CD8-positive, alpha-beta memory T cell (primary cell): Measurements from ENCODE around the gene HNRNPLL. TPM values are rescaled to one million over a fixed set of nuclear protein-coding genes. Genes with fewer than 3 reads are reported as not detected.

Experiments used
- CTCF ChIA-PET: fragments of 350-600 bp; sonication (Branson Sonifier 250); formaldehyde crosslinking; loops from one replicate; lab custom pipeline; 2021; ENCODE audit warnings: antibody characterized with exemption; lab: Charles Lee
- POLR2A ChIA-PET: fragments of 350-600 bp; sonication (Branson Sonifier 250); formaldehyde crosslinking; loops from one replicate; lab custom pipeline; 2021; ENCODE audit warnings: antibody characterized with exemption; lab: Charles Lee
- DNase-seq, 5 donors: peaks; one replicate each; pipeline versions ENCODE4 v3.0.0 to v3.0.0-alpha.2; 2020 to 2022; ENCODE audit warnings: mixed read lengths in 1 of 5
- H3K27ac ChIP-seq: one replicate; pipeline ENCODE4 v1.7.0; 2013; ENCODE audit warnings: low read depth, mild to moderate bottlenecking, low read length, moderate library complexity
- H3K27me3 ChIP-seq: 2 replicates; pipeline ENCODE4 v1.7.0; 2013; ENCODE audit warnings: low read length, mild to moderate bottlenecking; ENCODE audit not compliant: insufficient read depth, poor library complexity, severe bottlenecking
- H3K36me3 ChIP-seq: 2 replicates; pipeline ENCODE4 v1.7.0; 2013; ENCODE audit warnings: mild to moderate bottlenecking, low read length, moderate library complexity; ENCODE audit not compliant: insufficient read depth
- H3K4me1 ChIP-seq: 2 replicates; pipeline ENCODE4 v1.7.0; 2013; ENCODE audit warnings: mild to moderate bottlenecking, low read length, moderate library complexity; ENCODE audit not compliant: insufficient read depth
- H3K4me3 ChIP-seq: 2 replicates; pipeline ENCODE4 v1.7.0; 2013; ENCODE audit warnings: mild to moderate bottlenecking, low read length
- H3K9me3 ChIP-seq: 2 replicates; pipeline ENCODE4 v1.7.0; 2013; ENCODE audit warnings: mild to moderate bottlenecking, low read length
- H3K27ac Mint-ChIP-seq, 8 donors: one replicate each; pipeline ENCODE4 v1.8.0; 2020 to 2021; ENCODE audit warnings: mixed read lengths in 8 of 8, mild to moderate bottlenecking in 6 of 8, inconsistent platforms in 3 of 8, moderate library complexity in 3 of 8
- H3K27me3 Mint-ChIP-seq, 2 donors: one replicate each; pipeline ENCODE4 v1.8.0; 2020 to 2021; ENCODE audit warnings: mixed read lengths in 2 of 2, mild to moderate bottlenecking in 1 of 2, moderate library complexity in 1 of 2
- H3K36me3 Mint-ChIP-seq, 3 donors: one replicate each; pipeline ENCODE4 v1.8.0; 2020 to 2021; ENCODE audit warnings: mixed read lengths in 3 of 3, inconsistent platforms in 1 of 3, mild to moderate bottlenecking in 1 of 3
- H3K4me1 Mint-ChIP-seq, 3 donors: one replicate each; pipeline ENCODE4 v1.8.0; 2020 to 2021; ENCODE audit warnings: mixed read lengths in 3 of 3, inconsistent platforms in 1 of 3, mild to moderate bottlenecking in 1 of 3
- H3K4me3 Mint-ChIP-seq, 7 donors: one replicate each; pipeline ENCODE4 v1.8.0; 2020 to 2021; ENCODE audit warnings: mixed read lengths in 7 of 7, mild to moderate bottlenecking in 6 of 7, moderate library complexity in 4 of 7, inconsistent platforms in 2 of 7
- H3K9me3 Mint-ChIP-seq, 5 donors: one replicate each; pipeline ENCODE4 v1.8.0; 2020 to 2022; ENCODE audit warnings: mixed read lengths in 5 of 5, mild to moderate bottlenecking in 3 of 5, moderate library complexity in 2 of 5, inconsistent platforms in 1 of 5
- polyA plus RNA-seq: library from polyadenylated mRNA; unstranded; fragments of 300-500 nt; fragmentation: Illumina TruSeq; gene quantifications from one replicate; pipeline ENCODE4 v1.2.3, GENCODE V29; 2021
- total RNA-seq, 2 experiments: library from RNA; stranded (reverse); gene quantifications; one replicate each; pipeline ENCODE4 v1.2.3, GENCODE V29; 2021

HNRNPLL gene
- total and polyA plus RNA-seq, 3 experiments from 2014 or later: 65.4 to 80.8 (median 77.4) TPM

DNA sequence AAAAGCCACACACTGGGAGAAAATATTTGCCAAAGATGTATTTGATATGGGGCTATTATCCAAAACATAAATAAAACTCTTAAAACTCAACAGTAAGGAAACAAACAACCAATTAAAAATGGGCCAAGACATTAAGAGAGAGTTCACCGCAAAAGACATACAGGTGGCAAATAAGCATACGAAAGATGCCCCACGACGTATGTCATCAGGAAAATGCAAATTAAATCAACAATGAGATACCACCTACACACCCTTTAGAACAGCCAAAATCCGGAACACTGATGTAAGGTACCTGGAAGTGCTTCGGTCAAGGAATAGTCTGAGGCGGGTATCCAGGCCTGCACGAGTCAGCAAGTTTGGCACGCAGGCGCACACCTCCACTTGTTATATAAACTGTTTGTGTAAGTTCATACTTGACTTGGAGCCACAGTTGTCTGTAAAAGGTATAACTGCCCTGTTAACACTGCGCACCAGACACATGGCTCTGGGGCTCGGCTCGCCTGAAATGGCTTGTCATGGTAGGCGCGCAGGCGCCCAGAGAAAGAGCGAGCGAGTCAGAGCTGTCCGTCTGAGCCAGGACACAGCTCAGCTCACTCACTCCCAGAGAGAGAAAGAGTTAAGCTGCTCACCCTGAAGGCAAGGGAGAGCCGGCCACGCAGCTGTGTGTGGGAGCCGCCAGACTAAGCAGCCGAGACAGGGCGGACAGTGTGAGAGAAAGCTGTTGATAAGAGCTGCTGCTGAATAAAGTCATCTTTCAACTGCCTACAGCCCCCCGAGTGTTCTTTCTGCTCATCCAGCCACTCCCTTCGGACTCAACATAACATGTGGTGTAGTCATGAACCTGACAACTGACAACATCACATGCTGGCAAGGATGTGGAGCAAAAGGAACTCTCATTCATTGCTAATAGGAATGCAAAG, 87.3 kb downstream of the HNRNPLL start:
- Histone ChIP-seq H3K9me3 (no peaks in the 10 kb centered on the region), H3K27ac (peak overlapping the region; percentile 62), H3K4me1 (no peaks in the 10 kb centered on the region), H3K36me3 (no peaks in the 10 kb centered on the region), H3K4me3 (no peak overlapping the region), H3K27me3 (no peaks in the 10 kb centered on the region)
- Mint-ChIP-seq H3K36me3 (no peaks in the 10 kb centered on the region), H3K4me1 (no peaks in the 10 kb centered on the region), H3K27ac (no peak overlapping the region), H3K27me3 (peaks cover 6 to 21% of the 10 kb centered on the region in 2 donors), H3K9me3 (no peaks in the 10 kb centered on the region), H3K4me3 (no peak overlapping the region)
- ChIA-PET POLR2A (no interaction called here), CTCF (no interaction called here)
- DNase-seq: no peak

DNA sequence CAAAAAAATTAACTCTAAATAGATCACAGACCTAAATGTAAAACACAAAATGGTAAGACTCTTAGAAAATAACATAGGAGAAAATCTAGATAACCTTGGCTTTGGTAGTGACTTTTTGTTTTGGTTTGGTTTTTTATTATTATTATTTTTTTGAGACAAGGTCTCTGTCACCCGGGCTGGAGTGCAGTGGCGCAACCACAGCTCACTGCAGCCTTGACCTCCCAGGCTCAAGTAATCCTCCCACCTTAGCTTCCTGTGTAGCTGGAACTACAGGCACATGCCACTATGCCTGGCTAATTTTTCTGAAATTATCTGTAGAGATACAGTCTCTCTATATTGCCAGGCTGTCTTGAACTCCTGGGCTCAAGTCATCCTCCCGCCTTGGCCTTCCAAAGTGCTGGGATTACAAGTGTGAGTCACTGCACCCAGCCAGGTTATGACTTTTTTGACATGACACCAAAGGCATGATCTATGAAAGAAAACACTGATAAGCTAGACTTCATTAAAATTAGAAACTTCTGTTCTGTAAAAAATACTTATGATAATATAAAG, 88.0 kb downstream of the HNRNPLL start:
- Histone ChIP-seq H3K9me3 (no peaks in the 10 kb centered on the region), H3K4me3 (no peak overlapping the region), H3K27ac (peak overlapping the region; percentile 62), H3K4me1 (no peaks in the 10 kb centered on the region), H3K27me3 (no peaks in the 10 kb centered on the region), H3K36me3 (no peaks in the 10 kb centered on the region)
- no peak overlapping the region for H3K27ac Mint-ChIP-seq
- ChIA-PET POLR2A (no interaction called here), CTCF (interaction anchor here (4.7 kb wide), 1 partner anchor 199 kb away, joined by 24 read pairs; no protein-coding TSS in a partner anchor)
- no peak overlapping the region for H3K4me3 Mint-ChIP-seq
- H3K9me3 Mint-ChIP-seq: no peaks in the 10 kb centered on the region
- H3K36me3 Mint-ChIP-seq: no peaks in the 10 kb centered on the region
- no peak for DNase-seq
- peaks cover 7 to 21% of the 10 kb centered on the region in 2 donors for H3K27me3 Mint-ChIP-seq
- H3K4me1 Mint-ChIP-seq: no peaks in the 10 kb centered on the region

- no peaks in the 10 kb centered on the region for H3K27me3 ChIP-seq
- Mint-ChIP-seq H3K4me3 (no peak overlapping the region), H3K4me1 (peaks cover 0 to 6% (median 5%) of the 10 kb centered on the region in 3 donors), H3K36me3 (no peaks in the 10 kb centered on the region), H3K27me3 (peaks cover 4 to 22% of the 10 kb centered on the region in 2 donors), H3K9me3 (no peaks in the 10 kb centered on the region), H3K27ac (no peak overlapping the region)
- H3K4me3 ChIP-seq: no peak overlapping the region
- ChIA-PET POLR2A (no interaction called here), CTCF (interaction anchor here (0.6 to 4.7 kb wide), 4 partner anchors 166 to 229 kb away, joined by 3 to 24 read pairs (median 3); no protein-coding TSS in a partner anchor)
- DNase-seq: no peak
- H3K9me3 ChIP-seq: no peaks in the 10 kb centered on the region
- no peaks in the 10 kb centered on the region for H3K4me1 ChIP-seq
- H3K27ac ChIP-seq: no peak overlapping the region
- no peaks in the 10 kb centered on the region for H3K36me3 ChIP-seq
These were observed 90.5 kb downstream of the HNRNPLL start for GRCh38 chr2:38512211-38512610.

Other genes with a start within 250 kb of the HNRNPLL start
- gene ATL2, start 225.7 kb downstream of the HNRNPLL start, total RNA-seq: 10 to 100 TPM; 61.5 to 62.4 TPM
- gene ATL2, start 225.7 kb downstream of the HNRNPLL start, polyA plus RNA-seq: 23.4 TPM
- gene GALM, start 63.2 kb upstream of the HNRNPLL start, total RNA-seq: 100 to 1,000 TPM; 107 to 109 TPM
- 51.4 TPM for gene GALM, start 63.2 kb upstream of the HNRNPLL start, polyA plus RNA-seq
- gene SRSF7, start 148.4 kb upstream of the HNRNPLL start, total RNA-seq: 100 to 1,000 TPM; 378 to 381 TPM
- 200 TPM for gene SRSF7, start 148.4 kb upstream of the HNRNPLL start, polyA plus RNA-seq
- 10 to 100 TPM; 40.6 to 45.2 TPM for gene GEMIN6, start 175.3 kb upstream of the HNRNPLL start, total RNA-seq
- 11.9 TPM for gene GEMIN6, start 175.3 kb upstream of the HNRNPLL start, polyA plus RNA-seq